ENCODE measurements around the gene TMEM256.

DNA sequence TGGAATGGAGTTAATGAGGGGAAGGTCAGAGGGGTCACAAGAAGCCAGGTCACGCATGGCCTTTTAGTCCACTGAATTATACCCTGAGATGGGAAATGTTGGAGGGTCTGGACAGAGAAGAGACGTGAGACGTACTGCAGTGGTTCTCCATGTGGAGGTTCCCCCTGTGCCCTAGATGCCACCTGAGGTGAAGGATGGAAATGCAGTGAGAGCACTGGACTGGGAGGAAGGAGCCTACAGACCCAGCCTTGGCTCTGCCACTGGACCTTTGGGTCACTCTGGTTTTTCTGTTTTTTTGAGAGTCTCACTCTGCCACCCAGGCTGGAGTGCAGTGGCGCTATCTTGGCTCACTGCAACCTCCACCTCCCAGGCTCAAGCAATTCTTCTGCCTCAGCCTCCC, 7.8 kb downstream of the TMEM256 start:
- TF ChIP-seq, protein P1, sequence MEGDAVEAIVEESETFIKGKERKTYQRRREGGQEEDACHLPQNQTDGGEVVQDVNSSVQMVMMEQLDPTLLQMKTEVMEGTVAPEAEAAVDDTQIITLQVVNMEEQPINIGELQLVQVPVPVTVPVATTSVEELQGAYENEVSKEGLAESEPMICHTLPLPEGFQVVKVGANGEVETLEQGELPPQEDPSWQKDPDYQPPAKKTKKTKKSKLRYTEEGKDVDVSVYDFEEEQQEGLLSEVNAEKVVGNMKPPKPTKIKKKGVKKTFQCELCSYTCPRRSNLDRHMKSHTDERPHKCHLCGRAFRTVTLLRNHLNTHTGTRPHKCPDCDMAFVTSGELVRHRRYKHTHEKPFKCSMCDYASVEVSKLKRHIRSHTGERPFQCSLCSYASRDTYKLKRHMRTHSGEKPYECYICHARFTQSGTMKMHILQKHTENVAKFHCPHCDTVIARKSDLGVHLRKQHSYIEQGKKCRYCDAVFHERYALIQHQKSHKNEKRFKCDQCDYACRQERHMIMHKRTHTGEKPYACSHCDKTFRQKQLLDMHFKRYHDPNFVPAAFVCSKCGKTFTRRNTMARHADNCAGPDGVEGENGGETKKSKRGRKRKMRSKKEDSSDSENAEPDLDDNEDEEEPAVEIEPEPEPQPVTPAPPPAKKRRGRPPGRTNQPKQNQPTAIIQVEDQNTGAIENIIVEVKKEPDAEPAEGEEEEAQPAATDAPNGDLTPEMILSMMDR (IDR thresholded peaks at IDR 0.05) = no peak
- TF ChIP-seq POLR2AphosphoS5 (IDR thresholded peaks at IDR 0.05; ENCODE audit: insufficient read depth in 1 of 2, low read depth in 1 of 2) = no peak
- TF ChIP-seq POLR2A (IDR thresholded peaks at IDR 0.05) = no peak
